Body of pancreas (tissue), 4 donors: ENCODE results near the gene PTPRN2. TPM values are rescaled to one million over a fixed set of nuclear protein-coding genes. Genes with fewer than 3 reads are reported as not detected.

ENCODE experiments used
- ATAC-seq: fragments of 150-250 bp; one replicate; pipeline ENCODE4 v1.9.1; 2016
- DNase-seq, 4 donors: peaks; one replicate each; pipeline ENCODE4 v3.0.0-alpha.2; 2019
- H3K27ac ChIP-seq, 4 donors: fragments of 200-600 bp; sonication (generic); 1 replicate in 3 of 4; 2 replicates in 1 of 4; pipeline versions ENCODE4 v1.5.1 to v1.6.1; 2016 to 2019; ENCODE audit warnings: mild to moderate bottlenecking in 1 of 4, mixed read lengths in 1 of 4, moderate library complexity in 1 of 4
- H3K27me3 ChIP-seq, 2 donors: fragments of 200-600 bp; sonication (generic); one replicate each; pipeline ENCODE4 v1.6.0; 2016; ENCODE audit warnings: mild to moderate bottlenecking in 1 of 2
- H3K36me3 ChIP-seq, 2 donors: fragments of 200-600 bp; sonication (generic); replicated peaks in 1 of 2; 2 replicates each; pipeline ENCODE4 v1.5.1; 2016; ENCODE audit warnings: low read depth in 2 of 2; ENCODE audit not compliant: insufficient read depth in 1 of 2
- H3K4me1 ChIP-seq: fragments of 200-600 bp; sonication (generic); one replicate; pipeline ENCODE4 v1.6.0; 2016
- H3K4me3 ChIP-seq, 2 donors: fragments of 200-600 bp; sonication (generic); 1 replicate in 1 of 2; 2 replicates in 1 of 2; pipeline ENCODE4 v1.5.1; 2016 to 2019
- H3K9me3 ChIP-seq, 3 donors: fragments of 200-600 bp; sonication (generic); 1 replicate in 2 of 3; 2 replicates in 1 of 3; pipeline ENCODE4 v1.5.1; 2016
- CTCF ChIP-seq, 7 experiments: fragments of 450-650 bp in 4 of 7; fragments of 200-600 bp in 3 of 7; sonication (generic) in 3 of 7; IDR thresholded peaks; one replicate each; pipeline ENCODE4 v1.5.1; 2016 to 2019; ENCODE audit warnings: antibody characterized with exemption in 7 of 7
- POLR2A ChIP-seq, 3 donors: fragments of 450-650 bp; IDR thresholded peaks; one replicate each; pipeline ENCODE4 v1.6.1; 2016; ENCODE audit warnings: antibody characterized with exemption in 3 of 3, mild to moderate bottlenecking in 2 of 3
- WGBS, 2 donors: methylation state at CpG; one replicate each; pipeline ENCODE4 v1.1.5; 2017; 5-methylcytosine and 5-hydroxymethylcytosine counted together
- intact Hi-C: fragments of 100-400 bp; cut with DNase I; formaldehyde crosslinking; loops from one replicate; pipeline ENCODE4 v1.15.1; 2023
- total RNA-seq, 2 donors: library from RNA; depleted of rRNA; stranded (reverse); fragments of >200 nt; gene quantifications; one replicate each; pipeline ENCODE4 v1.1.0, GENCODE V29; 2016

Gene PTPRN2
- total RNA-seq, 2 donors from 2014 or later, result 31.6 to 76.1 TPM

GRCh38 chr7:158029509-158029908 lies 558.1 kb downstream of the PTPRN2 start:
- no peaks in the 10 kb centered on the region for H3K36me3 ChIP-seq
- H3K9me3 ChIP-seq, result no peaks in the 10 kb centered on the region
- intact Hi-C loops, result no loop called here
- DNase-seq, result peak in 2 of 4 donors; percentile 25 to 30
- no peak overlapping the region for H3K27ac ChIP-seq
- no peak overlapping the region for H3K4me3 ChIP-seq
- no peaks in the 10 kb centered on the region for H3K4me1 ChIP-seq
- ATAC-seq, result no peak
- no peaks in the 10 kb centered on the region for H3K27me3 ChIP-seq
- no peak for TF ChIP-seq CTCF (IDR thresholded peaks at IDR 0.05)
- TF ChIP-seq POLR2A (IDR thresholded peaks at IDR 0.05), result no peak
- WGBS, 2 donors, result 65 to 77% methylated on average over 5 of the region's 5 CpGs

DNA sequence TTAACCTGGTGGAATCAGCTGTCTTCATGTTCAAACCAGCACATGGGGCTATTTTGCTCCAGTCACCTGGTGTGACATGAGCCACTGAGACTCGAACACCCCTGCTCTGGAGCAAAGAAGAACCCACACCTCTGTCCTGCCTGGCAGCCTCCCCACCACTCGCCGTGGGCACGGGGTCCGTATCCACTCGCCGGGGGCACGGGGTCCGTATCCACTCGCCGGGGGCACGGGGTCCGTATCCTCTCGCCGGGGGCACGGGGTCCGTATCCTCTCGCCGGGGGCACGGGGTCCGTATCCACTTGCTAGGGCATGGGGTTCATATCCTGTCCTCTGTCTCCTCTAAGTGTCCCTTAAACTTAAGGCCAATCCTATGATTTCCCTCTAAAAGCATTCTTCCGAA lies 558.7 kb downstream of the PTPRN2 start:
- ATAC-seq, result no peak
- Histone ChIP-seq H3K9me3 (no peaks in the 10 kb centered on the region), H3K4me1 (no peaks in the 10 kb centered on the region), H3K27ac (no peak overlapping the region), H3K27me3 (no peaks in the 10 kb centered on the region), H3K4me3 (no peak overlapping the region), H3K36me3 (no peaks in the 10 kb centered on the region)
- TF ChIP-seq POLR2A (IDR thresholded peaks at IDR 0.05) (no peak), CTCF (IDR thresholded peaks at IDR 0.05) (no peak)
- intact Hi-C loops, result no loop called here
- WGBS, 2 donors, result 91% methylated on average over 18 to 22 of the region's 22 CpGs
- DNase-seq, result no peak

- DNase-seq, result peak in 3 of 4 donors; percentile 58 to 73 (median 70)
Observed at GRCh38 chr7:158028290-158028941, 559.2 kb downstream of the PTPRN2 start.

DNA sequence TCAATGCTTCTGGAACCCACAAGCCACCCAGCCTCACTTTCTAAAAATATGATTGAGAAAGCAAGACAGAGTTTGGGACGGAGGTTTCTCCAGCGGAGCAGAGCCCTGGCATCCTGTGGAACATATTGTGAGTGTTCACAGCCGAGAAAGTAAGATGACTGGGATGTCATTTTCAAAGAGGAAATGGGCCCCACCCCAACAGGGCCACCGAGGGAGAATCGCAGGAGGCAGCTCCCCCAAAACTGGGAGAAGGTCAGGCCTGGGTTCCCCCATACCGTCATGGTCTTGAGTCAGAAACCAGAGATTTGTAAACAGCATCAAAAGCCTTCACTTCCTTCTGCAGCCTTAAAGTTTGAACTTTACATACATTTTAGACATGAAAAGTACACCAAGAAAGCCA lies 560.0 kb downstream of the PTPRN2 start:
- no peaks in the 10 kb centered on the region for H3K4me1 ChIP-seq
- TF ChIP-seq CTCF (IDR thresholded peaks at IDR 0.05), result no peak
- no peak for TF ChIP-seq POLR2A (IDR thresholded peaks at IDR 0.05)
- no peaks in the 10 kb centered on the region for H3K36me3 ChIP-seq
- H3K27me3 ChIP-seq, result no peaks in the 10 kb centered on the region
- H3K4me3 ChIP-seq, result no peak overlapping the region
- no peak for ATAC-seq
- H3K27ac ChIP-seq, result no peak overlapping the region
- intact Hi-C loops, result no loop called here
- DNase-seq, result no peak
- H3K9me3 ChIP-seq, result no peaks in the 10 kb centered on the region
- WGBS, 2 donors, result 88 to 99% methylated on average over 6 of the region's 6 CpGs

More at GRCh38 chr7:158028290-158028941, 559.2 kb downstream of the PTPRN2 start:
- peak; percentile 45 for ATAC-seq
- Histone ChIP-seq H3K9me3 (no peaks in the 10 kb centered on the region), H3K4me3 (no peak overlapping the region), H3K27me3 (no peaks in the 10 kb centered on the region), H3K36me3 (no peaks in the 10 kb centered on the region), H3K4me1 (no peaks in the 10 kb centered on the region), H3K27ac (no peak overlapping the region)
- intact Hi-C loops, result no loop called here
- TF ChIP-seq CTCF (IDR thresholded peaks at IDR 0.05), result no peak
- TF ChIP-seq POLR2A (IDR thresholded peaks at IDR 0.05), result no peak
- 54 to 75% methylated on average over 15 to 22 of the region's 22 CpGs for WGBS, 2 donors
